ENCODE results near the gene NCOA4. TPM values are rescaled to one million over a fixed set of nuclear protein-coding genes. Genes with fewer than 3 reads are reported as not detected.
A peak's percentile ranks its signal among the peaks of the same experiment; 100 is the strongest.

The NCOA4 gene
- total RNA-seq, 1 experiment from 2014 or later: 69.4 TPM

DNA sequence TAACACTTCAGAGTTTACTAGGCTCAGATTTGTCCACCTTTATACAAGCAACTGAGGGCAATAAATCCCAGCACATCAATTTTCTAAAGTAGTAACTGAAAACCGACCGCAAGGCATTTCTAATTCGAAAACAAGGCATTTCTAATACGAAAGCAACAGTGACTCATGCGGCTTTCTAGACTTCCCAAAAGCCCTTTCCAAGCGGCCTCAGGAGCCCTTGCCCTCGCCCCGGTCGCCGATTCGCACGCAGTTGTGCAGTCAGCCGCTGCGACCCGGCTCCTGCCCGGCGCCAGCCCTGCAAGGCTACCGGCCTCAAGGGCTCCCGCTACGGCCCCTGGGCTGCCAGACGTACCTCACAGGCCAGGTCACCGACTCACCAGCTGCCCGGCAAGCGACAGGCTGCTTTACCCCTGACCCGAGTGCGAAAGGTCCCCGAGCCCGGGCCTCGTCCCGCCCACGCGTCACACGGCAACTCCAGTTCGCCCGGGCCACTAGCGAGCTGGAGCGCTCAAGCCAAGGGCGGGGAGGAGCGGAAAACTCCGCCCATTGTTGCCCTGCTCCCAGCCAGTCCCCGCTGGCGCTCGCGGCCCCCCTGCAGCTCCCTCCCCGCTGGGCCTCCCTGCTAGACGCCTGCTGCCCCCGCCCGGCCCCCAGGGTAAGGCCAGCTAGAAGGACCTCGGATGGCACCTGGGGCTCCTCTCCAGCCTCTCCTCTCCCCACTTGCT is 7.3 kb downstream of the NCOA4 start:
- ATAC-seq (peak; percentile 95), DNase-seq (ENCODE audit: low spot score) (peak; percentile 88)
- ChIA-PET POLR2A (no interaction called here), CTCF (interaction anchor here (0.7 to 1.4 kb wide), 4 partner anchors 9 to 788 kb away, joined by 3 to 5 read pairs (median 4); no protein-coding TSS in a partner anchor)
- no peaks in the 10 kb centered on the region for H3K36me3 Mint-ChIP-seq
- H3K9me3 Mint-ChIP-seq: no peaks in the 10 kb centered on the region
- peaks cover 38% of the 10 kb centered on the region for H3K4me1 Mint-ChIP-seq
- H3K4me3 Mint-ChIP-seq: peak overlapping the region; percentile 77
- no peaks in the 10 kb centered on the region for H3K27me3 Mint-ChIP-seq (ENCODE audit: low read depth)
- H3K27ac Mint-ChIP-seq: peak overlapping the region; percentile 70; the same call in 1 of the 2 replicates
- peak; percentile 73 for TF ChIP-seq FOXP4 (CRISPR knock-in tag; IDR thresholded peaks at IDR 0.05)
- 0 out of 2 replicates have a peak, but pooled peaks have one; percentile 21 for TF ChIP-seq FOXK1 (CRISPR knock-in tag; IDR thresholded peaks at IDR 0.05)
- 0 out of 2 replicates have a peak, but pooled peaks have one; percentile 57 for TF ChIP-seq SMAD3 (CRISPR knock-in tag; IDR thresholded peaks at IDR 0.05; ENCODE audit: borderline replicate concordance)
- no peak for TF ChIP-seq SOX15 (CRISPR knock-in tag; IDR thresholded peaks at IDR 0.05)
- TF ChIP-seq IRF2 (CRISPR knock-in tag; IDR thresholded peaks at IDR 0.05; ENCODE audit: borderline replicate concordance, low read depth): no peak
- peak; percentile 52 for TF ChIP-seq SP1 (CRISPR knock-in tag; conservative IDR thresholded peaks at IDR 0.05)
- TF ChIP-seq AFF4 (CRISPR knock-in tag; IDR thresholded peaks at IDR 0.05; ENCODE audit: borderline replicate concordance): no peak
- TF ChIP-seq TEAD4 (CRISPR knock-in tag; IDR thresholded peaks at IDR 0.05): peak; percentile 55; the same call in 1 of the 2 replicates
- TF ChIP-seq ZNF317 (CRISPR knock-in tag; IDR thresholded peaks at IDR 0.05; ENCODE audit: borderline replicate concordance, low read depth): no peak
- TF ChIP-seq, protein P1, sequence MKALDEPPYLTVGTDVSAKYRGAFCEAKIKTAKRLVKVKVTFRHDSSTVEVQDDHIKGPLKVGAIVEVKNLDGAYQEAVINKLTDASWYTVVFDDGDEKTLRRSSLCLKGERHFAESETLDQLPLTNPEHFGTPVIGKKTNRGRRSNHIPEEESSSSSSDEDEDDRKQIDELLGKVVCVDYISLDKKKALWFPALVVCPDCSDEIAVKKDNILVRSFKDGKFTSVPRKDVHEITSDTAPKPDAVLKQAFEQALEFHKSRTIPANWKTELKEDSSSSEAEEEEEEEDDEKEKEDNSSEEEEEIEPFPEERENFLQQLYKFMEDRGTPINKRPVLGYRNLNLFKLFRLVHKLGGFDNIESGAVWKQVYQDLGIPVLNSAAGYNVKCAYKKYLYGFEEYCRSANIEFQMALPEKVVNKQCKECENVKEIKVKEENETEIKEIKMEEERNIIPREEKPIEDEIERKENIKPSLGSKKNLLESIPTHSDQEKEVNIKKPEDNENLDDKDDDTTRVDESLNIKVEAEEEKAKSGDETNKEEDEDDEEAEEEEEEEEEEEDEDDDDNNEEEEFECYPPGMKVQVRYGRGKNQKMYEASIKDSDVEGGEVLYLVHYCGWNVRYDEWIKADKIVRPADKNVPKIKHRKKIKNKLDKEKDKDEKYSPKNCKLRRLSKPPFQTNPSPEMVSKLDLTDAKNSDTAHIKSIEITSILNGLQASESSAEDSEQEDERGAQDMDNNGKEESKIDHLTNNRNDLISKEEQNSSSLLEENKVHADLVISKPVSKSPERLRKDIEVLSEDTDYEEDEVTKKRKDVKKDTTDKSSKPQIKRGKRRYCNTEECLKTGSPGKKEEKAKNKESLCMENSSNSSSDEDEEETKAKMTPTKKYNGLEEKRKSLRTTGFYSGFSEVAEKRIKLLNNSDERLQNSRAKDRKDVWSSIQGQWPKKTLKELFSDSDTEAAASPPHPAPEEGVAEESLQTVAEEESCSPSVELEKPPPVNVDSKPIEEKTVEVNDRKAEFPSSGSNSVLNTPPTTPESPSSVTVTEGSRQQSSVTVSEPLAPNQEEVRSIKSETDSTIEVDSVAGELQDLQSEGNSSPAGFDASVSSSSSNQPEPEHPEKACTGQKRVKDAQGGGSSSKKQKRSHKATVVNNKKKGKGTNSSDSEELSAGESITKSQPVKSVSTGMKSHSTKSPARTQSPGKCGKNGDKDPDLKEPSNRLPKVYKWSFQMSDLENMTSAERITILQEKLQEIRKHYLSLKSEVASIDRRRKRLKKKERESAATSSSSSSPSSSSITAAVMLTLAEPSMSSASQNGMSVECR (CRISPR knock-in tag; IDR thresholded peaks at IDR 0.05; ENCODE audit: borderline replicate concordance): peak; percentile 54; the same call in 1 of the 2 replicates
- peak; percentile 50; the same call in 1 of the 2 replicates for TF ChIP-seq HMGXB4 (CRISPR knock-in tag; IDR thresholded peaks at IDR 0.05)
- TF ChIP-seq HMGA2 (CRISPR knock-in tag; IDR thresholded peaks at IDR 0.05): no peak
- TF ChIP-seq GABPB1 (CRISPR knock-in tag; IDR thresholded peaks at IDR 0.05): peak; percentile 69; the same call in 1 of the 2 replicates
- TF ChIP-seq ZNF219 (CRISPR knock-in tag; IDR thresholded peaks at IDR 0.05; ENCODE audit: borderline replicate concordance): 0 out of 2 replicates have a peak, but pooled peaks have one; percentile 43
- TF ChIP-seq TCF7 (CRISPR knock-in tag; IDR thresholded peaks at IDR 0.05; ENCODE audit: low read depth): no peak
- TF ChIP-seq E2F5 (CRISPR knock-in tag; IDR thresholded peaks at IDR 0.05): 0 out of 2 replicates have a peak, but pooled peaks have one; percentile 47
- peak; percentile 48; the same call in 1 of the 2 replicates for TF ChIP-seq ETV6 (CRISPR knock-in tag; IDR thresholded peaks at IDR 0.05)
- TF ChIP-seq ZNF423 (CRISPR knock-in tag; IDR thresholded peaks at IDR 0.05): peak; percentile 98
- TF ChIP-seq, protein P2, sequence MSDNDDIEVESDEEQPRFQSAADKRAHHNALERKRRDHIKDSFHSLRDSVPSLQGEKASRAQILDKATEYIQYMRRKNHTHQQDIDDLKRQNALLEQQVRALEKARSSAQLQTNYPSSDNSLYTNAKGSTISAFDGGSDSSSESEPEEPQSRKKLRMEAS (CRISPR knock-in tag; IDR thresholded peaks at IDR 0.05): peak; percentile 47; the same call in 1 of the 2 replicates

All from WTC11 (cell line).